ENCODE measurements around the gene HOMEZ.
"Not testable (repeated sequence)": the region's sequence is repeated elsewhere in the genome, so short reads cannot be mapped to it uniquely, and the experiment has no call there.

The HOMEZ gene

GRCh38 chr14:23286020-23286901 lies at the start of gene HOMEZ:
HOMEZ (minus strand) TSS chr14:23286132; CDS start chr14:23285952, 180 bp downstream.
- DNase-seq, result peak; percentile 98

GRCh38 chr14:23335623-23336022 lies 49.7 kb upstream of the HOMEZ start:
- DNase-seq, result no peak

GRCh38 chr14:23327947-23328744 lies 42.2 kb upstream of the HOMEZ start:
- DNase-seq, result peak; percentile 77

GRCh38 chr14:23326491-23327332 lies 40.8 kb upstream of the HOMEZ start:
- DNase-seq, result no peak

- DNase-seq, result not testable (repeated sequence)
These were observed 39.8 kb upstream of the HOMEZ start for GRCh38 chr14:23325746-23326145.

GRCh38 chr14:23324993-23325392 lies 39.1 kb upstream of the HOMEZ start:
- DNase-seq, result no peak

- no peak for DNase-seq
These were observed 38.5 kb upstream of the HOMEZ start for GRCh38 chr14:23324455-23324846.

- no peak for DNase-seq
These were observed 38.0 kb upstream of the HOMEZ start for GRCh38 chr14:23323838-23324454.

- DNase-seq, result no peak
These were observed 36.9 kb upstream of the HOMEZ start for GRCh38 chr14:23322568-23323517.

- no peak for DNase-seq
These were observed 35.9 kb upstream of the HOMEZ start for GRCh38 chr14:23321572-23322547.

- DNase-seq, result peak; percentile 100
These were observed 34.9 kb upstream of the HOMEZ start, which contains the start of gene PABPN1 for GRCh38 chr14:23320584-23321571. PABPN1 (plus strand) TSS chr14:23321457; CDS start chr14:23321470, 13 bp downstream.

GRCh38 chr14:23319746-23320583 lies 34.0 kb upstream of the HOMEZ start:
- DNase-seq, result peak; percentile 35

- DNase-seq, result no peak
These were observed 30.4 kb upstream of the HOMEZ start for GRCh38 chr14:23316300-23316699.

GRCh38 chr14:23310546-23310945 lies 24.6 kb upstream of the HOMEZ start:
- no peak for DNase-seq

- no peak for DNase-seq
These were observed 23.0 kb upstream of the HOMEZ start for GRCh38 chr14:23308721-23309445.

GRCh38 chr14:23307687-23308644 lies 22.0 kb upstream of the HOMEZ start:
- DNase-seq, result no peak

Measured in NCI-H1105 treated with DMSO at 0.1 percent for 48 hours (cell line).